ENCODE measurements around the gene SUCLG1.

Gene SUCLG1

GRCh38 chr2:84373866-84374265, 85.2 kb downstream of the SUCLG1 start:
- no peaks in the 10 kb centered on the region for H3K36me3 ChIP-seq (ENCODE audit: insufficient read depth, low read length)
- no peaks in the 10 kb centered on the region for H3K9me3 ChIP-seq (ENCODE audit: low read length)
- no peak overlapping the region for H3K9ac ChIP-seq (ENCODE audit: low read length)
- no peaks in the 10 kb centered on the region for H4K20me1 ChIP-seq (ENCODE audit: insufficient read depth, low read length)
- H3K27me3 ChIP-seq (ENCODE audit: insufficient read depth, low read length): no peaks in the 10 kb centered on the region
- H3K4me3 ChIP-seq (ENCODE audit: low read depth, low read length, poor library complexity, severe bottlenecking): no peak overlapping the region
- no peaks in the 10 kb centered on the region for H3F3A ChIP-seq (ENCODE audit: insufficient read depth, low read length)
- no peak overlapping the region for H3K27ac ChIP-seq (ENCODE audit: low read depth, low read length, poor library complexity, severe bottlenecking)
- no peak overlapping the region for H3K4me2 ChIP-seq (ENCODE audit: low read length)
- TF ChIP-seq EZH2 (IDR thresholded peaks at IDR 0.05; ENCODE audit: borderline replicate concordance, low read length): no peak
- TF ChIP-seq, protein P1, sequence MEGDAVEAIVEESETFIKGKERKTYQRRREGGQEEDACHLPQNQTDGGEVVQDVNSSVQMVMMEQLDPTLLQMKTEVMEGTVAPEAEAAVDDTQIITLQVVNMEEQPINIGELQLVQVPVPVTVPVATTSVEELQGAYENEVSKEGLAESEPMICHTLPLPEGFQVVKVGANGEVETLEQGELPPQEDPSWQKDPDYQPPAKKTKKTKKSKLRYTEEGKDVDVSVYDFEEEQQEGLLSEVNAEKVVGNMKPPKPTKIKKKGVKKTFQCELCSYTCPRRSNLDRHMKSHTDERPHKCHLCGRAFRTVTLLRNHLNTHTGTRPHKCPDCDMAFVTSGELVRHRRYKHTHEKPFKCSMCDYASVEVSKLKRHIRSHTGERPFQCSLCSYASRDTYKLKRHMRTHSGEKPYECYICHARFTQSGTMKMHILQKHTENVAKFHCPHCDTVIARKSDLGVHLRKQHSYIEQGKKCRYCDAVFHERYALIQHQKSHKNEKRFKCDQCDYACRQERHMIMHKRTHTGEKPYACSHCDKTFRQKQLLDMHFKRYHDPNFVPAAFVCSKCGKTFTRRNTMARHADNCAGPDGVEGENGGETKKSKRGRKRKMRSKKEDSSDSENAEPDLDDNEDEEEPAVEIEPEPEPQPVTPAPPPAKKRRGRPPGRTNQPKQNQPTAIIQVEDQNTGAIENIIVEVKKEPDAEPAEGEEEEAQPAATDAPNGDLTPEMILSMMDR (IDR thresholded peaks at IDR 0.05; ENCODE audit: low read length): no peak
- no peaks in the 10 kb centered on the region for H3K79me2 ChIP-seq (ENCODE audit: insufficient read depth, low read length)
- H3K9me2 ChIP-seq (ENCODE audit: low read depth, low read length): no peaks in the 10 kb centered on the region
- H3K4me1 ChIP-seq (ENCODE audit: insufficient read depth, low read length, severe bottlenecking): no peaks in the 10 kb centered on the region
- no peak overlapping the region for H2AFZ ChIP-seq (ENCODE audit: low read length)

Measured in OCI-LY1 (cell line).